NCI-H1417 (cell line): ENCODE measurements around the gene BTBD19.
"Not testable (repeated sequence)": the region's sequence is repeated elsewhere in the genome, so short reads cannot be mapped to it uniquely, and the experiment has no call there.

Experiments used
- DNase-seq, 3 experiments: peaks; one replicate each; lab custom pipeline; 2025; lab: John Stamatoyannopoulos, UW

BTBD19 gene

GRCh38 chr1:44828003-44828651 lies 19.8 kb downstream of the BTBD19 start:
- no peak for DNase-seq

DNA sequence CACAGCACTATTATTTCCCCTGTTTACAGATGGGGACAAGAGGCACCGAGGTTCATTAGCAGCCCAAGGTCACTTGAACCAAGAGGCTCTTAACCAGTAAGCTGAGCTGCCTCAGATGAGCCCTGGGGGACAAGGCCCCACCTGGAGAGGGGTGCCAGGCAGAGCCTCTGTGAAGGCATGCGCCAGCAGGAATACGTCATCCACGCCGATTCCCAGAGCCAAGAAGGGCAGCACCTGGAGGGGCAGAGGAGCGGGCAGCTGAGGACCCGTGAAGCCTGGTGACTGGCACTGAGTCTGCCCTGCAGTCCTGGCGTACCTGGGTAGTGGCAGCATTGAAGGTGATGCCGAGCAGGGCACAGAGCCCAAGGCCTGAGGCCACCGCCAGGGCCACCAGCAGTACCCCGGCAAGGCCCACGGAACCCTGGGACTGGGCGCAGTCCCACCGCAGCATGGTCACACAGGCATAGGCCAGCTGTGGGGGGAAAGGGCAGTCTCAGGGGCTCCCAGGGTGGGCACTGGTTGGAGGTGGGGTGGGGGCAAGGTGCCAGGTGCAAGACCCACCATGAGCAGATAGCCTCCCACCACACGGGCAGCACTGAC lies 20.6 kb downstream of the BTBD19 start:
- DNase-seq = no peak

- DNase-seq = no peak
Observed at GRCh38 chr1:44829506-44830384, 21.4 kb downstream of the BTBD19 start.

DNA sequence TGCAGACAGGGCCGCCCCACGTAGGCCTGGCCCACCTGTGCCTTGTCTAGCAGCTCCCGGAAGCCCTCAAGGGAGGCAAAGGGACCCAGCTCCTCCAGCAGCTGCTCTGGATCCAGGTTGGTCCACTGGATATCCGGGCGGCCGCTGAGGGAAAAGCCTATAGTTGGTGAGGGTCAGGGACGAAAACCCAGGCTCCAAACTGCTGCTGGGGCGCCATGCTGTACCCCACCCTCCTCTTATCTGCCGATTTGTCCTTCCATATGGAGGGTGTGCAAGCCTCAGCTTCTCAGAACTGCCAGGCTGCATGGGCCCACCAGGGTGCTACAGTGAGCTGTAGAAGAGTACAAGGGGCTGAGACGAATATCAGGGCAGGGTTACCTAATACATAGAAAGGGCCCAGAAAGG lies 22.6 kb downstream of the BTBD19 start:
- DNase-seq = no peak

DNA sequence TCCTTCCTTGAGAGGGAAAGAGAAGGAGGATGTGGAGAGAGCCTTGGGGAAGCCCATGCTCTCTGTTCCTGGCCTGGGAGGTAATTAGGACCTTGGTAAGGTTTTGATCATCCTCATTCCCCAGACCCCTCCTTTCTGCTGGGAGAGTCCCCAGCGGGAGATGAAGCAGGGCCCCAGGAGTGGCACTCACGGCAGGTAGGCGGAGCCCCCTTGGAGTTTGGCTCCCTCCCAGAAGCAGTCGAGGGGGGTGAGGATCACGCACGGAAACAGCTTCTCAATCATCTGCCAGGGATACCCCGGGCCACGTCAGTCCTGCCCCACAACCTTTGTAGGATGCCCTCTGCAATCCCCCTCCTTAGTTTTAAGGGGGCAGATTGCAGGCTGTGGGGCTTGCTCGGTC lies 23.2 kb downstream of the BTBD19 start:
- peak in 2 of 3 experiments; percentile 46 to 65 for DNase-seq

- DNase-seq = no peak
Observed at GRCh38 chr1:44832056-44832705, 23.9 kb downstream of the BTBD19 start.

GRCh38 chr1:44834328-44834727 lies 26.0 kb downstream of the BTBD19 start:
- no peak for DNase-seq

DNA sequence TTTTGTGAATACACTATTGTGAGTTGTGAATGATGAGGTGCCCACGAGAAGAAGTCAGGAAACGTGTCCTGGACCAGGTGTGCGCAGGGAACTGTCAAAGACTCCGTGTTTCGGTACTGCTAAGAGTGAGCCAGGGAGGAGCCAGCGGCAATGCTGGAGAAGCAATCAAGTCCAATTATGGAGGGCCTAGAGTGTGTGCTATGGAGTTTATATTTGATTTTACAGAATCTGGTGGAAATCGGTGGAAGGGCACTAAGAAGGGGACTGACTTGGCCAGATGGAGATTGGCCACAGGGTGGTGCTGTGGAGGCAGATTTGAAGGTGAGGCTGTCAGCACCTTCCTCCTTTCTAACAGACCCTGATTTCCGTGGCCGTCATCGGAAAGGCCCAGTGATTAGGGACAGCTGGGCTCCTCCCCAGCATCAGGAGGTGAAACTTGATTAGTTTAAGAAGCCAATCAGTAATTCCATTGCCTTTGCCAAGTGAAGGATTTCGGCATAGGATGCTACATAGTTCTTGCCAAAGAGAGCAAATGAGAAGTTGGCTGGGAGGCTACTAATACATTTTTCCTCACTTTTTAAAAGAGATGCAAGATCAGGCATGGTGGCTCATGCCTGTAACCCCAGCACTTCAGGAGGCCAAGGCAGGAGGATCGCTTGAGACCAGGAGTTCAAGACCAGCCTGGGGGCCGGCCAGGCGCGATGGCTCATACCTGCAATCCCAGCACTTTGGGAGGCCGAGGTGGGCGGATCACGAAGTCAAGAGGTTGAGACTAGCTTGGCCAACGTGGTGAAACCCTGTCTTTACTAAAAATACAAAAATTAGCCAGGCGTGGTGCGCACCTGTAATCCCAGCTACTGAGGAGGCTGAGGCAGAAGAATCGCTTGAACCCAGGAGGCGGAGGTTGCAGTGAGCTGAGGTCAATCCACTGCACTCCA lies 27.7 kb downstream of the BTBD19 start:
- DNase-seq = peak; percentile 50 to 83 (median 69)

GRCh38 chr1:44838294-44838693 lies 30.0 kb downstream of the BTBD19 start:
- DNase-seq = not testable (repeated sequence)

DNA sequence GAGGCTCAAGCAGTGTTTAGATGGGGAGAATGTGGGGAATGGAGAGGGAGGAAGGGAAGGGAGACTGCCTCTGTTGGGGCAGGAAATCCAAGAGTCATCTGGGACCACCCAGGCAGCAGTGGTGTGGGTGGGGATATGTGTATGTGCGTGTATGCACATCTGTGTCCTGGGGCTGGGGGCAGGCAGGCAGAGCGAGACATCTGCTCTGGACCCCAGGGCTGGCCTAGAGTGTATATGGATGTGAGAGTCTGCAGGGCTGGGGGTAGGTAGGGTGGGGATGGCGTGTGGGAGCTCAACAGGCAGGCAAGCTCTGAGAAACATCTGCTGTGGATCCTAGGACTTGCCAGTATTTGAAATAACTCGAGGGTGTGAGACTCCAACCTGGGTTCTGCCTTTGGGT lies 31.3 kb downstream of the BTBD19 start:
- no peak for DNase-seq

DNA sequence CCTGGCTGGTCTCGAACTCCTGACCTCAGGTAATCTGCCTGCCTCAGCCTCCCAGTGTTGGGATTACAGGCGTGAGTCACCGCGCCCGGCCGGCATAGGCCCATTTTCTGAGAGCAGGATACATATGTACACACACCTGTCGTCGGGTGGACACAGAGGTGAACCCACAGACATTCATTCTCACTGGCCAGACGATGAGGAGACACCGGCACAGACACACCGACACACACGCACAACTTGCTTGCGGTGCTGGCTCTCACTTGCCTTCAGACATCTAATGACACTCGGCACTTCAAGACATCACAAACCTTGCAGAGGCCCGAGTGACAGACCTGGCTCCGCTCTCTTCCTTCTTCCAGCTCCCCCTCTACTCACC lies 34.2 kb downstream of the BTBD19 start:
- DNase-seq = peak in 2 of 3 experiments; percentile 67 to 71

- DNase-seq = peak; percentile 63 to 91 (median 88)
Observed at GRCh38 chr1:44842862-44843655, 34.7 kb downstream of the BTBD19 start, which contains the start of gene PTCH2. Gene PTCH2, minus strand, starts transcription at chr1:44843253. Its CDS starts 321 bp downstream, at chr1:44842932.

- DNase-seq = no peak
Observed at GRCh38 chr1:44846985-44847384, 38.7 kb downstream of the BTBD19 start.

- DNase-seq = no peak
Observed at GRCh38 chr1:44847845-44848244, 39.5 kb downstream of the BTBD19 start.

DNA sequence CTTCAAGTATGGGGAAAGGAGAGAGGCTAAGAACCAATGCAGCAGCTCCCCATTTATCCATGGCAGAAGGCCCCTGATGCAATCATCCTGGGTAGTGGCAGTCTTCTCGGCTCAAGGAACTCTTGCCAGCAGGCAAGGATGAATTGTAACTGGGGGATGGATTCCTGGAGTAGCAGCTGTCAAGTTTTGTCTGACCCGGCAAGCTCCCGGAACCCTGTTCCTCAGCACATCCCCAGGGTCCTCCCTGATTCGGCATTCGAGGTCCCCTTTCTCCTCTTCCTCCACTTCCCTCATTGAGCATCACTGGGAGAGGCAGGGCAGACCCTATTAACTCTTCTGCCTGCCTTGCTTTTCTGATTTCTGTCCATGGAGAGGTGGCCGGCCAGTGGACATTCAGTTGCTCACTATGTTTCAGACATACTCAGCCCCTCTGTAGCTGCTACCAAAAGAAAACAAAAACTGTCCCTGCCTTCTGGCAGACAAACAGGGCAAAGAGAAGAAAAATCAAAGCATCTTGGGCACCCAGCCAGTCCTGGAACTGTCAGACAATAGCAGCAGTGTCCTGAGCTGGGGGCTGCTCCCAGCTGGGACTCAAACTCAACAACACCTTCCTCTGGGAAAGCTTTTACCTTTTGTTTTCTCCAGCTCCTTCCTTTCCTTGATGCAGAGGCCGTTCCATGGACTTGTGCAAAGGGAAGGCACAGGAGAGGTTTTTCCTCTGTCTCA lies 40.3 kb downstream of the BTBD19 start:
- DNase-seq = no peak

DNA sequence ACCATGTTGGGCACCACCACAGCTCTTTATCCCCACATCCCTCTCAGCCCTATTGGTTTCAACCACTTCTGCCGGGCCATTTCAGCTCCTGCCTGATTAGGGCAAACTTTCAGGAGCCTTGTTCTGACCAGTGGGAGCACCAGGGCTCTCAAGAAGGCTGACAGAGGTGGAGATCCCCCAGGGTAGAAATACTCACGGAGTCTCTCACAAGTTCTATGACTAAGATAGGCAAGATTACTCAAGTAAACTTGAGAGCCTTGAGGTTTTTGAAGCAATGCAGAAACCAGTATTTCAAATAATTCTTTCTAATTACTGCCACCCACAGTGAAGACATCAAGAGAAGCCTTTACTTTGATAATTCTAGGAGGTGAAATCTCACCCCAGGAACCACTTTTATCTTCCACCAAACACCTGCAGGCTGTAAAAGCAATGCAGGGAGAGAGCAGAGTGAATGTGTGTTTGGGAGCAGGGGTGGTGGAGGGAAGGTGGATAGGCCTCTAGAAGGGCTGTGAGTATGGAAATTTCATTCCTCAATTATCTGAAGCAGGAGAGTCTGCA lies 41.3 kb downstream of the BTBD19 start:
- DNase-seq = no peak

DNA sequence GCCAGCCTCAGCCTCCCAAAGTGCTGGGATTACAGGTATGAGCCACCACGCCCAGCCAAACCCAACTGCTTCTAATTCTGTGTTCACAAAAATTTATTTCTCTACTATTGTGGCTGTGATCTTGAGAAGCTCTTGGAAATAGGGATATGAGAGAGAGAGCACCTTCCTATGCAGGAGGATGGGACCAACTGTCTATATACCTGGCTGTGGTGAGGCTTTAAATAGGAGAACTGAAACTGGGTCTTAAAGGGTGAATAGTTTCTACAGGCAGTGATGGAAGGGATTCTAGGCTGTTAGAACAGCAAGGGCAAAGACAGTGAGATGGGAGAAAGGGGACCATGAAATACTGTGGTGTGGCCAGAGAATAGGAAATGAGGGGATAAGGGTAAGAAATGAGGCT lies 43.0 kb downstream of the BTBD19 start:
- no peak for DNase-seq

DNA sequence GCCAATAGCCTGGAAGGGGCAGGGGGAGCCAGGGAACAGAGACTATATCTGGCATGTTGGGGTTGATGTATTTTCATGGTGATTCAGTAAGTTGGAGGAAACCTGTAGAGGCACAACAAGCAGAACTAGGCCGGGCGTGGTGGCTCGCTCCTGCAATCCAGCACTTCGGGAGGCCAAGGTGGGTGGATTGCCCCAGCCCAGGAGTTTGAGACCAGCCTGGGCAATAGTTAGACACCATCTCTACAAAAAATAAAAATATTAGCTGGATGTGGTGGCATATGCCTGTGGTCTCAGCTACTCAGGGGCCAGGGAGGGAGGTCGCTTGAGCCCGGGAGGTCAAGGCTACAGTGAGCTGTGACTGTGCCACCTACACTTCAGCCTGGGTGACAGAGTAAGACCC lies 44.9 kb downstream of the BTBD19 start:
- no peak for DNase-seq

DNA sequence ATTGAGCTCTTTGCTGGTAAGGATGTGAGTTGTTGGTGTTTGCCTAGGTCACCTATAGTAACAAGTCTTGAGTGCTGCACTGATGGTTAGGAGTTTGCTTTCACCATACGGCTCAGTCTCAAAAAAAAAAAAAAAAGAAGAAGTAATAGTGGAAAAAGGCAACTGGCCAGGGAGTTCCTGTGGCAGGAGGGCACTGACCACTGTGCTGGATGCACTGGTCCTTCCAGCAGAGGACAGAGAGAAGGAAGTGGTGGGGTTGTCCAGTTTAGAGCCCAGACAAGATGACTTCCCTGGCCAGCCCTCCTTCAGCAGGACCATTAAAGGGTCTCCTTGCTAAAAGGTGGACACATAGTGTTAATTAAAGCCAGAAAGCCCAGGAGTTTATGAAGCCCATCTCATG lies 46.6 kb downstream of the BTBD19 start:
- no peak for DNase-seq
